ENCODE data around the gene ASB5. TPM values are rescaled to one million over a fixed set of nuclear protein-coding genes. Genes with fewer than 3 reads are reported as not detected.

ASB5 gene
- total RNA-seq, 1 experiment from 2014 or later, result not detected

DNA sequence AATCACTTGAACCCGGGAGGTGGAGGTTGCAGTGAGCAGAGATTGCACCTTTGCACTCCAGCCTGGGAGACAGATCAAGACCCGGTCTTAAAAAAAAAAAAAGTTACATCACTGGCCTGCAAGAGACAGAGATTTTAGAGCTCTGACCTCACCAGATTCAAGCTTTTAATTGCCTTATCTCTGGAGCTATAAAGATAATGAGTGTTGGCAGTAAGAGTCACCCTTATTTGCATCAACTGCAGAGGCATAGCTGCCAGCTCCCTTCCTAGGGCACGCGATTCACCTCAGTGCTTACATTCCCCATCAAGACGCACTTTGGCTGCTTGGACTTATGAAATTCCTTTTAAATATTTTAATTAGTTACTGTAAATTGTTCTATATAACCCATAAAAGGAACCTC, 61.2 kb downstream of the ASB5 start:
- ATAC-seq (no peak), DNase-seq (ENCODE audit: low read depth, low spot score) (no peak)
- RAD21 ChIA-PET (ENCODE audit: low non-redundant PET in 1 of 2, low total read pairs in 2 of 2, uncharacterized antibody in 2 of 2, unreplicated experiment in 2 of 2), result no interaction called here
- Histone ChIP-seq H3K9ac (ENCODE audit: low read length) (no peak overlapping the region), H4K20me1 (ENCODE audit: insufficient read depth) (no peaks in the 10 kb centered on the region), H3K79me2 (ENCODE audit: insufficient read depth, low read length) (no peaks in the 10 kb centered on the region), H3K27ac (ENCODE audit: low read depth, low read length) (no peak overlapping the region), H2AFZ (ENCODE audit: low read depth, low read length, poor library complexity, severe bottlenecking) (no peak overlapping the region), H3K4me1 (ENCODE audit: control insufficient read depth in 1 of 2, insufficient read depth in 2 of 2, low read length in 2 of 2) (no peaks in the 10 kb centered on the region), H3K4me3 (replicated peaks in 1 of 2; ENCODE audit: low read depth in 1 of 2, low read length in 2 of 2) (no peak overlapping the region), H3K4me2 (ENCODE audit: low read length) (no peak overlapping the region), H3K9me2 (ENCODE audit: insufficient read depth) (no peaks in the 10 kb centered on the region), H3K9me3 (ENCODE audit: control insufficient read depth in 1 of 2, insufficient read depth in 1 of 2, low read depth in 1 of 2, low read length in 2 of 2) (no peaks in the 10 kb centered on the region), H3K27me3 (ENCODE audit: insufficient read depth, low read length) (no peaks in the 10 kb centered on the region), H3K36me3 (ENCODE audit: control insufficient read depth in 1 of 2, insufficient read depth in 2 of 2, low read length in 2 of 2) (no peaks in the 10 kb centered on the region)
- POLR2A ChIA-PET, result no interaction called here
- BruUV-seq (replicated peaks), result no TSS peak
- intact Hi-C loops (cut with micrococcal nuclease), result no loop called here
- CTCF ChIA-PET, result no interaction called here
- no peak for TF ChIP-seq EZH2 (IDR thresholded peaks at IDR 0.05)

- no TSS peak for BruUV-seq (replicated peaks)
- no peak for ATAC-seq
These were observed 63.7 kb downstream of the ASB5 start for GRCh38 chr4:176205299-176205698.

More at GRCh38 chr4:176205299-176205698, 63.7 kb downstream of the ASB5 start:
- TF ChIP-seq CTCF (IDR thresholded peaks at IDR 0.05 in 2 of 3, conservative IDR thresholded peaks at IDR 0.05 in 1 of 3; ENCODE audit: borderline replicate concordance in 1 of 3, insufficient read depth in 1 of 3, low read depth in 2 of 3, low read length in 2 of 3), result no peak
- TF ChIP-seq ATF3 (IDR thresholded peaks at IDR 0.05), result no peak
- TF ChIP-seq FOSL1 (IDR thresholded peaks at IDR 0.05; ENCODE audit: low read depth), result no peak
- TF ChIP-seq EZH2phosphoT487 (IDR thresholded peaks at IDR 0.05; ENCODE audit: borderline replicate concordance), result no peak
- no peak for TF ChIP-seq ZFX (IDR thresholded peaks at IDR 0.05)
- TF ChIP-seq SIN3A (IDR thresholded peaks at IDR 0.05; ENCODE audit: low read depth), result no peak
- no peak for TF ChIP-seq YY1 (IDR thresholded peaks at IDR 0.05; ENCODE audit: extremely low read depth, insufficient replicate concordance, low read depth, low read length)
- TF ChIP-seq POLR2A (IDR thresholded peaks at IDR 0.05; ENCODE audit: borderline replicate concordance, extremely low read depth, insufficient read depth, insufficient read length), result no peak
- Histone ChIP-seq H3K4me2 (ENCODE audit: low read length) (no peak overlapping the region), H3K27ac (ENCODE audit: low read depth, low read length) (no peak overlapping the region), H3K4me1 (ENCODE audit: control insufficient read depth in 1 of 2, insufficient read depth in 2 of 2, low read length in 2 of 2) (no peaks in the 10 kb centered on the region), H3K4me3 (replicated peaks in 1 of 2; ENCODE audit: low read depth in 1 of 2, low read length in 2 of 2) (no peak overlapping the region), H3K9me2 (ENCODE audit: insufficient read depth) (no peaks in the 10 kb centered on the region), H3K9me3 (ENCODE audit: control insufficient read depth in 1 of 2, insufficient read depth in 1 of 2, low read depth in 1 of 2, low read length in 2 of 2) (no peaks in the 10 kb centered on the region), H3K27me3 (ENCODE audit: insufficient read depth, low read length) (no peaks in the 10 kb centered on the region), H3K9ac (ENCODE audit: low read length) (no peak overlapping the region), H3K36me3 (ENCODE audit: control insufficient read depth in 1 of 2, insufficient read depth in 2 of 2, low read length in 2 of 2) (no peaks in the 10 kb centered on the region), H3K79me2 (ENCODE audit: insufficient read depth, low read length) (no peaks in the 10 kb centered on the region), H2AFZ (ENCODE audit: low read depth, low read length, poor library complexity, severe bottlenecking) (no peak overlapping the region), H4K20me1 (ENCODE audit: insufficient read depth) (no peaks in the 10 kb centered on the region)
- ChIA-PET CTCF (no interaction called here), POLR2A (no interaction called here), RAD21 (ENCODE audit: low non-redundant PET in 1 of 2, low total read pairs in 2 of 2, uncharacterized antibody in 2 of 2, unreplicated experiment in 2 of 2) (no interaction called here)
- intact Hi-C loops (cut with micrococcal nuclease), result no loop called here
- DNase-seq (ENCODE audit: low read depth, low spot score), result no peak
